Hepatocyte (in vitro differentiated cells): ENCODE measurements around the gene RGS10.

ENCODE experiments used
- CTCF ChIP-seq: fragments of 200-600 bp; sonication (generic); IDR thresholded peaks from 2 replicates; pipeline ENCODE4 v1.5.1; 2016; ENCODE audit warnings: antibody characterized with exemption, mild to moderate bottlenecking; ENCODE audit not compliant: poor library complexity
- EZH2 ChIP-seq: fragments of 200-600 bp; sonication (generic); IDR thresholded peaks from 2 replicates; pipeline ENCODE4 v1.6.1; 2016; ENCODE audit warnings: antibody characterized with exemption, mild to moderate bottlenecking, borderline replicate concordance

GRCh38 chr10:119452396-119452795 lies 90.1 kb downstream of the RGS10 start:
- TF ChIP-seq CTCF, result no peak
- no peak for TF ChIP-seq EZH2
